Measurements from ENCODE around the gene HSD11B1L.

The HSD11B1L gene

GRCh38 chr19:5637971-5638370, 42.9 kb upstream of the HSD11B1L start:
- no peaks in the 10 kb centered on the region for H3K9me3 Mint-ChIP-seq
- no peak overlapping the region for H3K4me3 Mint-ChIP-seq
- no peak for TF ChIP-seq CTCF (IDR thresholded peaks at IDR 0.05; ENCODE audit: unreplicated experiment in 3 of 3)
- peaks cover 41% of the 10 kb centered on the region for H3K36me3 Mint-ChIP-seq (ENCODE audit: low read depth)
- no peak overlapping the region for H3K27ac Mint-ChIP-seq
- H3K27me3 Mint-ChIP-seq (ENCODE audit: low read depth), result no peaks in the 10 kb centered on the region
- no peaks in the 10 kb centered on the region for H3K4me1 Mint-ChIP-seq

GRCh38 chr19:5641171-5641570, 39.7 kb upstream of the HSD11B1L start:
- Mint-ChIP-seq H3K4me1 (no peaks in the 10 kb centered on the region), H3K27me3 (ENCODE audit: low read depth) (no peaks in the 10 kb centered on the region), H3K36me3 (ENCODE audit: low read depth) (peaks cover 58% of the 10 kb centered on the region), H3K4me3 (no peak overlapping the region), H3K9me3 (no peaks in the 10 kb centered on the region), H3K27ac (no peak overlapping the region)
- no peak for TF ChIP-seq CTCF (IDR thresholded peaks at IDR 0.05; ENCODE audit: unreplicated experiment in 3 of 3)

- H3K4me1 Mint-ChIP-seq, result no peaks in the 10 kb centered on the region
- H3K27me3 Mint-ChIP-seq (ENCODE audit: low read depth), result no peaks in the 10 kb centered on the region
- H3K4me3 Mint-ChIP-seq, result no peak overlapping the region
- no peaks in the 10 kb centered on the region for H3K9me3 Mint-ChIP-seq
- H3K27ac Mint-ChIP-seq, result no peak overlapping the region
- H3K36me3 Mint-ChIP-seq (ENCODE audit: low read depth), result peaks cover 68% of the 10 kb centered on the region
- no peak for TF ChIP-seq CTCF (IDR thresholded peaks at IDR 0.05; ENCODE audit: unreplicated experiment in 3 of 3)
These were observed 38.6 kb upstream of the HSD11B1L start for GRCh38 chr19:5642204-5642603.

DNA sequence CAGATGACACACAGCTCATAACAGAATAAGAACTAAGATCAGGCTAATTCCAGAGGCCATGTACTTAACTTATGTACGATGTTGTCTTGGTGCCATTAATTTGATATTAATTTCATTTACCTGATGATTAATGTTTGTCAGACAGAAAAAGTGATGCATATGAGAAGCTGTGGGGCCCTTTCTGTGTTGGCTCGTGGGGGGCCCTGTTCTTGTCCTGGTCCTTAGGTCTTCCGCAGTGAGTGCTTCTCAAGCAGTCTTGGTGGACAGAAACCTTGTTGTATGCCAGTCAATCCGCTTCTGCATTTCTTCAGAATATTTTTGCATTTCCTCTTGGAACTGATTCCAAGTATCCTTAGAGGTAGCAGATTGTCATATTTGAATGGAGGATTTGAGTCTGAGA, 37.8 kb upstream of the HSD11B1L start:
- Mint-ChIP-seq H3K4me1 (no peaks in the 10 kb centered on the region), H3K36me3 (ENCODE audit: low read depth) (peaks cover 70% of the 10 kb centered on the region), H3K27me3 (ENCODE audit: low read depth) (no peaks in the 10 kb centered on the region), H3K4me3 (no peak overlapping the region), H3K9me3 (no peaks in the 10 kb centered on the region), H3K27ac (no peak overlapping the region)
- TF ChIP-seq CTCF (IDR thresholded peaks at IDR 0.05; ENCODE audit: unreplicated experiment in 3 of 3), result no peak

DNA sequence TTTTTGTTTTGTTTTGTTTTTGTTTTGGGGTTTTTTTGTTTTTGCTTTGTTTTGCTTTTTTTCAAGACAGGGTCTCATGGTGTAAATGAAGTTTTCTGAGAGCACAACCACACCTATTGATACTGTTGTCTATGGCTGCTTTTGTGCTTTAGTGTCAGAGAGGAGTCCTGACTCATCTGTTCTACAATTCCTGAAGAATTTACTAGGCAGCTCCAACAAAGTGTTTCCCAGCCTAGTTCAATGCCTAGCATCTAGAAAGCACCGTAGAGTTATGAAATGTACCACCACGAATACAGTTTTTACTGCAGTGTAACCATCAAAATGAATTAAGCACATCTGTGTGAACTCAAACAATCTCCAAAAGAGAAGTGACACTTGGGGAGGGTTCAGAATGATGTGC, 36.8 kb upstream of the HSD11B1L start:
- H3K36me3 Mint-ChIP-seq (ENCODE audit: low read depth), result peaks cover 76% of the 10 kb centered on the region
- H3K4me3 Mint-ChIP-seq, result no peak overlapping the region
- no peaks in the 10 kb centered on the region for H3K9me3 Mint-ChIP-seq
- no peak overlapping the region for H3K27ac Mint-ChIP-seq
- TF ChIP-seq CTCF (IDR thresholded peaks at IDR 0.05; ENCODE audit: unreplicated experiment in 3 of 3), result no peak
- no peaks in the 10 kb centered on the region for H3K27me3 Mint-ChIP-seq (ENCODE audit: low read depth)
- H3K4me1 Mint-ChIP-seq, result no peaks in the 10 kb centered on the region

GRCh38 chr19:5645409-5645808, 35.4 kb upstream of the HSD11B1L start:
- peaks cover 80% of the 10 kb centered on the region for H3K36me3 Mint-ChIP-seq (ENCODE audit: low read depth)
- H3K27me3 Mint-ChIP-seq (ENCODE audit: low read depth), result no peaks in the 10 kb centered on the region
- no peaks in the 10 kb centered on the region for H3K9me3 Mint-ChIP-seq
- no peaks in the 10 kb centered on the region for H3K4me1 Mint-ChIP-seq
- H3K4me3 Mint-ChIP-seq, result no peak overlapping the region
- no peak overlapping the region for H3K27ac Mint-ChIP-seq
- TF ChIP-seq CTCF (IDR thresholded peaks at IDR 0.05; ENCODE audit: unreplicated experiment in 3 of 3), result no peak
